HG03378 (cell line): ENCODE measurements around the gene MESP1.

Experiments used
- ATAC-seq: cut with Tn5 transposase; IDR thresholded peaks from one replicate; pipeline ENCODE4 v1.9.1; 2021; ENCODE audit warnings: mild to moderate bottlenecking, moderate library complexity; ENCODE audit not compliant: unreplicated experiment

The MESP1 gene

GRCh38 chr15:89781891-89782618 lies 31.0 kb upstream of the MESP1 start:
- ATAC-seq: no peak

GRCh38 chr15:89781055-89781454 lies 30.0 kb upstream of the MESP1 start:
- no peak for ATAC-seq

- no peak for ATAC-seq
Observed at GRCh38 chr15:89780601-89781000, 29.6 kb upstream of the MESP1 start.

- no peak for ATAC-seq
Observed at GRCh38 chr15:89778861-89779260, 27.8 kb upstream of the MESP1 start.

- ATAC-seq: no peak
Observed at GRCh38 chr15:89777782-89778380, 26.8 kb upstream of the MESP1 start.

GRCh38 chr15:89777073-89777751 lies 26.2 kb upstream of the MESP1 start:
- no peak for ATAC-seq

- ATAC-seq: no peak
Observed at GRCh38 chr15:89776274-89777072, 25.4 kb upstream of the MESP1 start, which contains the start of gene MESP2. TSS of gene MESP2 (plus strand) at chr15:89776332. CDS start at chr15:89776358, 26 bp downstream.

- no peak for ATAC-seq
Observed at GRCh38 chr15:89775815-89776214, 24.8 kb upstream of the MESP1 start.

- no peak for ATAC-seq
Observed at GRCh38 chr15:89774492-89774891, 23.4 kb upstream of the MESP1 start.

- ATAC-seq: no peak
Observed at GRCh38 chr15:89772932-89773583, 22.0 kb upstream of the MESP1 start.

GRCh38 chr15:89770041-89770440 lies 19.0 kb upstream of the MESP1 start:
- ATAC-seq: no peak

- no peak for ATAC-seq
Observed at GRCh38 chr15:89769366-89769765, 18.3 kb upstream of the MESP1 start.

GRCh38 chr15:89768071-89768500 lies 17.0 kb upstream of the MESP1 start:
- ATAC-seq: no peak

- no peak for ATAC-seq
Observed at GRCh38 chr15:89767411-89767915, 16.4 kb upstream of the MESP1 start.

GRCh38 chr15:89766357-89767311 lies 15.6 kb upstream of the MESP1 start:
- no peak for ATAC-seq

- ATAC-seq: no peak
Observed at GRCh38 chr15:89765694-89766093, 14.6 kb upstream of the MESP1 start.

GRCh38 chr15:89761929-89762328 lies 10.9 kb upstream of the MESP1 start:
- no peak for ATAC-seq

GRCh38 chr15:89761009-89761831 lies 10.2 kb upstream of the MESP1 start:
- ATAC-seq: no peak
